Smooth muscle cell (in vitro differentiated cells): ENCODE data around the gene COPS7B. TPM values are rescaled to one million over a fixed set of nuclear protein-coding genes. Genes with fewer than 3 reads are reported as not detected.

ENCODE experiments used
- DNase-seq: peaks from one replicate; lab custom pipeline; 2025; ENCODE audit not compliant: unreplicated experiment; lab: John Stamatoyannopoulos, UW
- H2AFZ ChIP-seq: fragments of 200-600 bp; sonication (generic); 2 replicates; pipeline ENCODE4 v1.6.0; 2016; ENCODE audit warnings: antibody characterized with exemption, low read depth, mild to moderate bottlenecking
- H3F3A ChIP-seq: fragments of 200-600 bp; sonication (generic); 2 replicates; pipeline ENCODE4 v1.6.0; 2017; ENCODE audit warnings: antibody characterized with exemption, low read depth
- H3K27ac ChIP-seq: fragments of 200-600 bp; sonication (generic); 2 replicates; pipeline ENCODE4 v1.5.1; 2016; ENCODE audit warnings: low read depth, mild to moderate bottlenecking
- H3K27me3 ChIP-seq: fragments of 200-600 bp; sonication (generic); 2 replicates; pipeline ENCODE4 v1.6.1; 2016; ENCODE audit warnings: low read depth, mild to moderate bottlenecking
- H3K36me3 ChIP-seq: fragments of 200-600 bp; sonication (generic); 2 replicates; pipeline ENCODE4 v1.5.1; 2016; ENCODE audit warnings: low read depth
- H3K4me1 ChIP-seq: fragments of 200-600 bp; sonication (generic); 2 replicates; pipeline ENCODE4 v1.5.1; 2016; ENCODE audit warnings: low read depth
- H3K4me2 ChIP-seq: fragments of 200-600 bp; sonication (generic); 2 replicates; pipeline ENCODE4 v1.6.0; 2016; ENCODE audit warnings: mild to moderate bottlenecking
- H3K4me3 ChIP-seq: fragments of 200-600 bp; sonication (generic); 2 replicates; pipeline ENCODE4 v1.5.1; 2016; ENCODE audit warnings: mild to moderate bottlenecking
- H3K79me2 ChIP-seq: fragments of 200-600 bp; sonication (generic); 2 replicates; pipeline ENCODE4 v1.6.0; 2016; ENCODE audit warnings: low read depth, mild to moderate bottlenecking
- H3K9ac ChIP-seq: fragments of 200-600 bp; sonication (generic); 2 replicates; pipeline ENCODE4 v1.6.0; 2016; ENCODE audit warnings: low read depth
- H3K9me3 ChIP-seq: fragments of 200-600 bp; sonication (generic); replicated peaks from 2 replicates; pipeline ENCODE4 v1.5.1; 2016; ENCODE audit warnings: low read depth
- H4K20me1 ChIP-seq: fragments of 200-600 bp; sonication (generic); 2 replicates; pipeline ENCODE4 v1.6.0; 2016; ENCODE audit warnings: low read depth
- CTCF ChIP-seq: fragments of 200-600 bp; sonication (generic); IDR thresholded peaks from 2 replicates; pipeline ENCODE4 v1.5.1; 2017; ENCODE audit warnings: borderline replicate concordance, mild to moderate bottlenecking, antibody characterized with exemption; ENCODE audit not compliant: insufficient read depth, poor library complexity, severe bottlenecking
- WGBS: methylation state at CpG from one replicate; pipeline ENCODE4 v1.1.7; 2016; ENCODE audit warnings: low lambda C conversion rate; 5-methylcytosine and 5-hydroxymethylcytosine counted together
- polyA plus RNA-seq: library from polyadenylated mRNA; unstranded; fragments of >200 nt; fragmentation: Nextera tagmentation; extraction: Ambion mirVana; gene quantifications from 2 replicates; pipeline ENCODE4 v1.2.1, GENCODE V29; 2016
- total RNA-seq: library from RNA; depleted of rRNA; stranded (reverse); fragments of >200 nt; gene quantifications from 2 replicates; pipeline ENCODE4 v1.2.3, GENCODE V29; 2014

Gene COPS7B
- total and polyA plus RNA-seq, 2 experiments from 2014 or later: 29.7 to 41.8 TPM

- H2AFZ ChIP-seq: no peak overlapping the region
- no peaks in the 10 kb centered on the region for H3K4me1 ChIP-seq
- H3K4me2 ChIP-seq: no peak overlapping the region
- no peak for DNase-seq
- no peak for TF ChIP-seq CTCF
- H3K27ac ChIP-seq: no peak overlapping the region
- H3K9ac ChIP-seq: no peak overlapping the region
- no peaks in the 10 kb centered on the region for H3K9me3 ChIP-seq
- H3F3A ChIP-seq: no peaks in the 10 kb centered on the region
- no peaks in the 10 kb centered on the region for H3K79me2 ChIP-seq
- 82% methylated on average over 12 of the region's 12 CpGs for WGBS
- H3K36me3 ChIP-seq: no peaks in the 10 kb centered on the region
- no peaks in the 10 kb centered on the region for H4K20me1 ChIP-seq
- H3K27me3 ChIP-seq: no peaks in the 10 kb centered on the region
- H3K4me3 ChIP-seq: no peak overlapping the region
Measured at GRCh38 chr2:231820786-231821303, 34.6 kb downstream of the COPS7B start.

- Histone ChIP-seq H3K79me2 (no peaks in the 10 kb centered on the region), H3K4me3 (no peak overlapping the region), H3F3A (no peaks in the 10 kb centered on the region), H3K27me3 (no peaks in the 10 kb centered on the region), H3K9ac (no peak overlapping the region), H3K4me2 (no peak overlapping the region), H3K27ac (no peak overlapping the region), H3K36me3 (no peaks in the 10 kb centered on the region), H3K4me1 (no peaks in the 10 kb centered on the region), H2AFZ (no peak overlapping the region), H3K9me3 (no peaks in the 10 kb centered on the region), H4K20me1 (no peaks in the 10 kb centered on the region)
- 57% methylated on average over 3 of the region's 3 CpGs for WGBS
- TF ChIP-seq CTCF: no peak
- DNase-seq: no peak
Measured at GRCh38 chr2:231821908-231822307, 35.7 kb downstream of the COPS7B start.

- 86% methylated on average over 10 of the region's 10 CpGs for WGBS
- no peaks in the 10 kb centered on the region for H3K79me2 ChIP-seq
- H3K9ac ChIP-seq: no peak overlapping the region
- H3K36me3 ChIP-seq: no peaks in the 10 kb centered on the region
- no peak for TF ChIP-seq CTCF
- H3K27me3 ChIP-seq: peaks cover 15% of the 10 kb centered on the region
- no peak overlapping the region for H3K4me2 ChIP-seq
- H3K27ac ChIP-seq: no peak overlapping the region
- no peak for DNase-seq
- no peaks in the 10 kb centered on the region for H4K20me1 ChIP-seq
- H3K4me1 ChIP-seq: no peaks in the 10 kb centered on the region
- no peak overlapping the region for H2AFZ ChIP-seq
- H3K9me3 ChIP-seq: no peaks in the 10 kb centered on the region
- H3F3A ChIP-seq: no peaks in the 10 kb centered on the region
- H3K4me3 ChIP-seq: no peak overlapping the region
Measured at GRCh38 chr2:231853105-231853504, 66.9 kb downstream of the COPS7B start.

GRCh38 chr2:231854616-231855125, 68.4 kb downstream of the COPS7B start:
- no peak overlapping the region for H3K9ac ChIP-seq
- H2AFZ ChIP-seq: no peak overlapping the region
- H3K79me2 ChIP-seq: no peaks in the 10 kb centered on the region
- peaks cover 15% of the 10 kb centered on the region for H3K27me3 ChIP-seq
- no peaks in the 10 kb centered on the region for H4K20me1 ChIP-seq
- H3K27ac ChIP-seq: no peak overlapping the region
- H3K4me2 ChIP-seq: no peak overlapping the region
- no peaks in the 10 kb centered on the region for H3F3A ChIP-seq
- H3K9me3 ChIP-seq: no peaks in the 10 kb centered on the region
- H3K36me3 ChIP-seq: no peaks in the 10 kb centered on the region
- no peaks in the 10 kb centered on the region for H3K4me1 ChIP-seq
- WGBS: 84% methylated on average over 9 of the region's 9 CpGs
- no peak for TF ChIP-seq CTCF
- DNase-seq: no peak
- no peak overlapping the region for H3K4me3 ChIP-seq
